Caco-2 (cell line): ENCODE data around the gene HORMAD2. TPM values are rescaled to one million over a fixed set of nuclear protein-coding genes. Genes with fewer than 3 reads are reported as not detected.
A peak's percentile ranks its signal among the peaks of the same experiment; 100 is the strongest.

Experiments
- BruUV-seq: library from RNA; stranded (reverse); fragments of 400-500 nt; replicated peaks from 2 replicates; lab custom pipeline; 2021; lab: Mats Ljungman, UMichigan
- CTCF ChIA-PET: fragments of 300-600 bp; sonication (Branson Sonifier 250); formaldehyde crosslinking; loops from one replicate; lab custom pipeline; 2022; ENCODE audit warnings: antibody characterized with exemption; lab: Charles Lee
- POLR2A ChIA-PET: fragments of 300-600 bp; sonication (Branson Sonifier 250); formaldehyde crosslinking; loops from one replicate; lab custom pipeline; 2022; ENCODE audit warnings: antibody characterized with exemption; lab: Charles Lee
- DNase-seq, 2 experiments: peaks; one replicate each; pipeline versions ENCODE4 v3.0.0 to v3.0.0-alpha.2; 2020 to 2022
- H3K27me3 ChIP-seq: replicated peaks from 2 replicates; pipeline ENCODE4 v1.6.0; 2011; ENCODE audit warnings: low read length; ENCODE audit not compliant: control insufficient read depth, insufficient read depth
- H3K36me3 ChIP-seq: 2 replicates; pipeline ENCODE4 v1.5.1; 2011; ENCODE audit warnings: low read length; ENCODE audit not compliant: control insufficient read depth, insufficient read depth
- H3K4me1 ChIP-seq: fragments of 250-450 bp; sonication (Bioruptor Pico); 2 replicates; pipeline ENCODE4 v1.5.1; 2020; ENCODE audit warnings: mild to moderate bottlenecking
- H3K4me3 ChIP-seq: 2 replicates; pipeline ENCODE4 v1.5.1; 2011; ENCODE audit warnings: low read depth, mild to moderate bottlenecking, control low read depth, low read length
- H3K9me3 ChIP-seq: fragments of 250-450 bp; sonication (Bioruptor Pico); 2 replicates; pipeline ENCODE4 v1.5.1; 2020; ENCODE audit warnings: mild to moderate bottlenecking, moderate library complexity
- H3K27ac Mint-ChIP-seq: one replicate; pipeline ENCODE4 v1.8.0; 2022; ENCODE audit warnings: mixed read lengths; ENCODE audit not compliant: unreplicated experiment
- H3K27me3 Mint-ChIP-seq: one replicate; pipeline ENCODE4 v1.8.0; 2022; ENCODE audit warnings: mixed read lengths; ENCODE audit not compliant: insufficient read depth, unreplicated experiment
- H3K36me3 Mint-ChIP-seq: one replicate; pipeline ENCODE4 v1.8.0; 2022; ENCODE audit warnings: mild to moderate bottlenecking, mixed read lengths; ENCODE audit not compliant: insufficient read depth, unreplicated experiment
- H3K4me1 Mint-ChIP-seq: one replicate; pipeline ENCODE4 v1.8.0; 2022; ENCODE audit warnings: low read depth, mixed read lengths; ENCODE audit not compliant: unreplicated experiment
- H3K4me3 Mint-ChIP-seq: one replicate; pipeline ENCODE4 v1.8.0; 2022; ENCODE audit warnings: mild to moderate bottlenecking, moderate library complexity, mixed read lengths; ENCODE audit not compliant: unreplicated experiment
- H3K9me3 Mint-ChIP-seq: one replicate; pipeline ENCODE4 v1.8.0; 2022; ENCODE audit warnings: mixed read lengths; ENCODE audit not compliant: unreplicated experiment
- intact Hi-C: fragments of 100-400 bp; cut with micrococcal nuclease; formaldehyde crosslinking; loops from one replicate; pipeline ENCODE4 v1.10.0; 2022; ENCODE audit not compliant: unreplicated experiment
- total RNA-seq: library from RNA; stranded (reverse); gene quantifications from 2 replicates; pipeline ENCODE4 v1.2.3, GENCODE V29; 2022
- TF ChIP-seq, protein P1 (sequence below), 2 experiments: fragments of 200-600 bp in 1 of 2; IDR thresholded peaks; 1 replicate in 1 of 2; 2 replicates in 1 of 2; pipeline versions ENCODE4 v1.5.1 to v1.8.0; 2011 to 2022; ENCODE audit warnings: antibody characterized with exemption in 1 of 2, control low read depth in 1 of 2, inconsistent platforms in 1 of 2, low read depth in 1 of 2, low read length in 1 of 2, mild to moderate bottlenecking in 1 of 2, moderate library complexity in 1 of 2; ENCODE audit not compliant: insufficient read depth in 1 of 2, severe bottlenecking in 1 of 2, unreplicated experiment in 1 of 2

The HORMAD2 gene
- total RNA-seq, 1 experiment from 2014 or later: 3.1 TPM

DNA sequence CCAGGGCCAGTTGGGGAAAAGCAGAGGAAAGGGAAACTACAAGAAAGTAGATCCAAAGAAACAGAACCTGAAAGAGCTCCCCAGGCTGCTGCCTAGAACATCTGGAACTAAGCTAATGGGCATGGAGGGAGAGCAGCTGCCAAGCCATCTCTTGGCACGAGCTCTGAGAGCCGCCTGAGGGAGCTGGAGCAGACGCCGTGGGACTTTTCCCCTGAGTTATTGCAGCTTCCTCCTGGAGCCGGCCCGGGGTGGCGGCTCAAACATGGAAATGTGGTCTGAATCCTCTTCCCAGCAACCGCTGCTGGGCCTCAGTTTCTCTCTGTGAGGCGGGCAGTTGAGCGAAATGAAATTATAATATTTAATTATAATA is 124.5 kb downstream of the HORMAD2 start:
- POLR2A ChIA-PET: interaction anchor here (1.3 kb wide), 1 partner anchor 9 kb away, joined by 4 read pairs; no protein-coding TSS in a partner anchor
- H3K27me3 ChIP-seq: no peaks in the 10 kb centered on the region
- peaks cover 48% of the 10 kb centered on the region for H3K4me1 ChIP-seq
- TF ChIP-seq, protein P1, sequence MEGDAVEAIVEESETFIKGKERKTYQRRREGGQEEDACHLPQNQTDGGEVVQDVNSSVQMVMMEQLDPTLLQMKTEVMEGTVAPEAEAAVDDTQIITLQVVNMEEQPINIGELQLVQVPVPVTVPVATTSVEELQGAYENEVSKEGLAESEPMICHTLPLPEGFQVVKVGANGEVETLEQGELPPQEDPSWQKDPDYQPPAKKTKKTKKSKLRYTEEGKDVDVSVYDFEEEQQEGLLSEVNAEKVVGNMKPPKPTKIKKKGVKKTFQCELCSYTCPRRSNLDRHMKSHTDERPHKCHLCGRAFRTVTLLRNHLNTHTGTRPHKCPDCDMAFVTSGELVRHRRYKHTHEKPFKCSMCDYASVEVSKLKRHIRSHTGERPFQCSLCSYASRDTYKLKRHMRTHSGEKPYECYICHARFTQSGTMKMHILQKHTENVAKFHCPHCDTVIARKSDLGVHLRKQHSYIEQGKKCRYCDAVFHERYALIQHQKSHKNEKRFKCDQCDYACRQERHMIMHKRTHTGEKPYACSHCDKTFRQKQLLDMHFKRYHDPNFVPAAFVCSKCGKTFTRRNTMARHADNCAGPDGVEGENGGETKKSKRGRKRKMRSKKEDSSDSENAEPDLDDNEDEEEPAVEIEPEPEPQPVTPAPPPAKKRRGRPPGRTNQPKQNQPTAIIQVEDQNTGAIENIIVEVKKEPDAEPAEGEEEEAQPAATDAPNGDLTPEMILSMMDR (IDR thresholded peaks at IDR 0.05; ENCODE audit: insufficient read depth in 1 of 2, low read depth in 1 of 2, low read length in 1 of 2, severe bottlenecking in 1 of 2, unreplicated experiment in 1 of 2): no peak
- H3K36me3 ChIP-seq: no peaks in the 10 kb centered on the region
- Mint-ChIP-seq H3K36me3 (peaks cover 12% of the 10 kb centered on the region), H3K27ac (peak overlapping the region; percentile 62), H3K4me1 (peaks cover 38% of the 10 kb centered on the region), H3K27me3 (no peaks in the 10 kb centered on the region), H3K4me3 (no peak overlapping the region), H3K9me3 (no peaks in the 10 kb centered on the region)
- CTCF ChIA-PET: no interaction called here
- BruUV-seq: no TSS peak
- DNase-seq: no peak
- no peak overlapping the region for H3K4me3 ChIP-seq
- H3K9me3 ChIP-seq: no peaks in the 10 kb centered on the region
- intact Hi-C loops: loop anchor here (1.0 kb wide), 1 partner anchor 77 kb away; no protein-coding TSS in a partner anchor

DNA sequence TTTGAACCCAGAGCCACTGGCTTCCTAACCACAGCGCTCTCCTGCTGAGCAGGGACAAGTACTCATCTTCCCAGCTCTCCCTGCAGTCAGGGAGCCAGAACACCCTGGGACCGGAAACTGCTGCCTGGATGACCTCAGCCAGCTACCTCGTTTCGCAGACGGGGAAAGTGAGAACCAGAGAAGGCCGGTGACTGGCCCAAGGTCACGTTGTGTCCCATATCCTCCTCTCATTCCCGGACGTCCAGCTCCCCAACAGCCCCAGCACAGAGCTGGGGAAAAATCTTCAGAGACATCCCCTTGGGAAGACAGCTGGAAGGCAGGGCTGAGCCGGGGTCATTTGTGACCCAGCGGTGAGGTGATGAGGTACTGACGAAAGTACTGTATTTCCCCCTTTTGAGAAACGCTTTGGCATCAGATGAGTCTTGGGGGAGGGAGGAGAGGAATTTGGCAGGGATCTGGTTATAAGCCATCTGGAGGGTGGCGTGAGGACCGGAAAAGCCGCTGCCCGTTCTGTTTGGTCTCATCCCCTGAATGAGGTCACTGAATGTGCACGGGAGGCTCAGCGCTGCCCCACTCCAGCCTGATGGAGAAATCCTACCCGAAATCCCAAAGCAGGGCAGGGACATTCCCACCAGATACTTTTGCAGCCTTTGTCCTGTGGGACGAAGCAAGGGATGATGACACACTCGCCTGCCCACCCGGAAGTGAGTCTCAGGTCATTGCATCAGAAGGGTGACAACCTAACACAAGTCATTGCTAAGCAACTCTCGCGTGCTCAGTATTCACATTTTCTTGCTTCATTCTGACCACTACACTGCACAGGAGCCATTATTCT is 125.2 kb downstream of the HORMAD2 start:
- Mint-ChIP-seq H3K4me1 (peaks cover 45% of the 10 kb centered on the region), H3K27ac (peak overlapping the region; percentile 97), H3K4me3 (no peak overlapping the region), H3K9me3 (no peaks in the 10 kb centered on the region), H3K27me3 (no peaks in the 10 kb centered on the region), H3K36me3 (peaks cover 17% of the 10 kb centered on the region)
- no peaks in the 10 kb centered on the region for H3K9me3 ChIP-seq
- H3K27me3 ChIP-seq: no peaks in the 10 kb centered on the region
- H3K4me3 ChIP-seq: no peak overlapping the region
- TF ChIP-seq, protein P1 (IDR thresholded peaks at IDR 0.05; ENCODE audit: insufficient read depth in 1 of 2, low read depth in 1 of 2, low read length in 1 of 2, severe bottlenecking in 1 of 2, unreplicated experiment in 1 of 2): no peak
- intact Hi-C loops: loop anchor here (1.0 to 2.0 kb wide), 2 partner anchors 41 to 78 kb away; partner anchors contain the start of gene LIF
- BruUV-seq: no TSS peak
- ChIA-PET POLR2A (interaction anchor here (1.3 to 1.8 kb wide), 2 partner anchors 9 kb away, joined by 4 to 6 read pairs; no protein-coding TSS in a partner anchor), CTCF (no interaction called here)
- H3K36me3 ChIP-seq: no peaks in the 10 kb centered on the region
- DNase-seq: peak; percentile 43 to 48
- H3K4me1 ChIP-seq: peaks cover 56% of the 10 kb centered on the region

DNA sequence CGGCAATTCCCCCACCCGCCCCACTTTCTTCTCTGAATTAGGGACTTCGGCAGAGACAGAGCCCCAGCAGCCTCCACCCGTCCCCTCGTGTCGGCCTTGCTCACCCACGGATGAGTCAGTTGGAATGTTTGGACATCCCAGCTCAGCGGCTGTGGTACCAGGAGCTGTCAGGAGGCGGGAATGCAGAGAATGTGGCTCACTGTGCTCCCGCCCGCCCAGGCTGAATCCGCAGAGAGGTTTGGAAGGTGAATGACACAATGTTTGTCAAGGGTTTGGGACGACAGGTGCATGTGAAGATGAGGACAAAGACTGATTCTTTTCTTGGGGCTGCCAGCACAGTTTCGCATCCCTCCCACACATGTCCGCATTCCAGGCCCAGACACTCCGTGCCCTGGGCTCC is 126.7 kb downstream of the HORMAD2 start:
- ChIA-PET POLR2A (interaction anchor here (0.7 to 1.8 kb wide), 3 partner anchors 11 to 150 kb away, joined by 3 to 6 read pairs (median 6); partner anchors contain the start of genes CCDC157 and SF3A1), CTCF (interaction anchor here (0.7 to 1.0 kb wide), 3 partner anchors 49 to 715 kb away, joined by 3 to 4 read pairs (median 3); no protein-coding TSS in a partner anchor)
- Histone ChIP-seq H3K36me3 (no peaks in the 10 kb centered on the region), H3K4me3 (no peak overlapping the region), H3K9me3 (no peaks in the 10 kb centered on the region), H3K27me3 (no peaks in the 10 kb centered on the region), H3K4me1 (peaks cover 70% of the 10 kb centered on the region)
- Mint-ChIP-seq H3K4me1 (peaks cover 55% of the 10 kb centered on the region), H3K27ac (peak overlapping the region; percentile 97), H3K4me3 (peak overlapping the region; percentile 56), H3K9me3 (no peaks in the 10 kb centered on the region), H3K36me3 (peaks cover 17% of the 10 kb centered on the region), H3K27me3 (no peaks in the 10 kb centered on the region)
- DNase-seq: peak; percentile 93 to 96
- intact Hi-C loops: loop anchor here (1.0 to 2.0 kb wide), 2 partner anchors 11 to 40 kb away; partner anchors contain the start of gene LIF
- no TSS peak for BruUV-seq
- TF ChIP-seq, protein P1 (IDR thresholded peaks at IDR 0.05; ENCODE audit: insufficient read depth in 1 of 2, low read depth in 1 of 2, low read length in 1 of 2, severe bottlenecking in 1 of 2, unreplicated experiment in 1 of 2): peak in 1 of 2 experiments; percentile 6
